HEK293T (cell line): ENCODE measurements around the gene SAMD11.

Experiments
- BHLHE40 ChIP-seq: fragments of 450-650 bp; IDR thresholded peaks from 2 replicates; pipeline ENCODE4 v1.6.1; 2016; ENCODE audit warnings: mild to moderate bottlenecking, moderate library complexity, borderline replicate concordance
- ELF4 ChIP-seq: fragments of 450-650 bp; IDR thresholded peaks from 2 replicates; pipeline ENCODE4 v1.6.1; 2017; ENCODE audit warnings: antibody characterized with exemption
- FOXA1 ChIP-seq: fragments of 450-650 bp; IDR thresholded peaks from 2 replicates; pipeline ENCODE4 v1.6.1; 2016; ENCODE audit warnings: mild to moderate bottlenecking
- SP1 ChIP-seq: fragments of 450-650 bp; IDR thresholded peaks from 2 replicates; pipeline ENCODE4 v1.6.1; 2017
- TARDBP ChIP-seq: fragments of 450-650 bp; IDR thresholded peaks from 2 replicates; pipeline ENCODE4 v1.6.1; 2016

GRCh38 chr1:923131-923990 lies at the start of gene SAMD11:
- TF ChIP-seq ELF4 (no peak), BHLHE40 (no peak), TARDBP (no peak), SP1 (no peak), FOXA1 (no peak)
